Central memory CD8-positive, alpha-beta T cell (primary cell): ENCODE results near the gene AZIN2.
A peak's percentile ranks its signal among the peaks of the same experiment; 100 is the strongest.

Experiments
- ATAC-seq: fragments of 150-1000 bp; cut with Tn5 transposase; replicated peaks from 2 replicates; pipeline ENCODE4 v1.10.0; 2022; ENCODE audit warnings: mild to moderate bottlenecking, moderate FRiP score, moderate number of reproducible peaks; ENCODE audit not compliant: poor library complexity, severe bottlenecking; ENCODE audit errors: extremely low read depth
- DNase-seq, 2 donors: peaks; one replicate each; pipeline ENCODE4 v3.0.0; 2021; ENCODE audit warnings: low spot score in 2 of 2
- H3K27ac Mint-ChIP-seq: one replicate; pipeline ENCODE4 v1.8.0; 2022; ENCODE audit warnings: low read depth, mild to moderate bottlenecking, moderate library complexity, mixed read lengths
- H3K27me3 Mint-ChIP-seq: one replicate; pipeline ENCODE4 v1.8.0; 2022; ENCODE audit warnings: mixed read lengths
- H3K36me3 Mint-ChIP-seq: one replicate; pipeline ENCODE4 v1.8.0; 2022; ENCODE audit warnings: mild to moderate bottlenecking, moderate library complexity, mixed read lengths; ENCODE audit not compliant: insufficient read depth
- H3K4me1 Mint-ChIP-seq: one replicate; pipeline ENCODE4 v1.8.0; 2022; ENCODE audit warnings: mixed read lengths
- H3K4me3 Mint-ChIP-seq: one replicate; pipeline ENCODE4 v1.8.0; 2022; ENCODE audit warnings: mild to moderate bottlenecking, moderate library complexity, mixed read lengths
- H3K9me3 Mint-ChIP-seq: one replicate; pipeline ENCODE4 v1.8.0; 2022; ENCODE audit warnings: mixed read lengths

Gene AZIN2

GRCh38 chr1:33080885-33081553 lies at the start of gene AZIN2:
TSS of gene AZIN2 (plus strand) at chr1:33081153. CDS start at chr1:33082250, 1,097 bp downstream.
- H3K9me3 Mint-ChIP-seq: no peaks in the 10 kb centered on the region
- H3K36me3 Mint-ChIP-seq: peaks cover 11% of the 10 kb centered on the region
- no peaks in the 10 kb centered on the region for H3K27me3 Mint-ChIP-seq
- peak; percentile 100 for ATAC-seq
- peak within 1 kb of the TSS; percentile 65 for H3K4me3 Mint-ChIP-seq
- DNase-seq: peak; percentile 94 to 97
- H3K27ac Mint-ChIP-seq: peak within 1 kb of the TSS; percentile 39
- peaks cover 33% of the 10 kb centered on the region for H3K4me1 Mint-ChIP-seq

- H3K27ac Mint-ChIP-seq: no peak overlapping the region
- no peak for DNase-seq
- peaks cover 7% of the 10 kb centered on the region for H3K36me3 Mint-ChIP-seq
- peaks cover 58% of the 10 kb centered on the region for H3K4me1 Mint-ChIP-seq
- H3K27me3 Mint-ChIP-seq: no peaks in the 10 kb centered on the region
- no peaks in the 10 kb centered on the region for H3K9me3 Mint-ChIP-seq
- no peak for ATAC-seq
- H3K4me3 Mint-ChIP-seq: no peak overlapping the region
These were observed 49.4 kb upstream of the AZIN2 start for GRCh38 chr1:33031506-33031905.

DNA sequence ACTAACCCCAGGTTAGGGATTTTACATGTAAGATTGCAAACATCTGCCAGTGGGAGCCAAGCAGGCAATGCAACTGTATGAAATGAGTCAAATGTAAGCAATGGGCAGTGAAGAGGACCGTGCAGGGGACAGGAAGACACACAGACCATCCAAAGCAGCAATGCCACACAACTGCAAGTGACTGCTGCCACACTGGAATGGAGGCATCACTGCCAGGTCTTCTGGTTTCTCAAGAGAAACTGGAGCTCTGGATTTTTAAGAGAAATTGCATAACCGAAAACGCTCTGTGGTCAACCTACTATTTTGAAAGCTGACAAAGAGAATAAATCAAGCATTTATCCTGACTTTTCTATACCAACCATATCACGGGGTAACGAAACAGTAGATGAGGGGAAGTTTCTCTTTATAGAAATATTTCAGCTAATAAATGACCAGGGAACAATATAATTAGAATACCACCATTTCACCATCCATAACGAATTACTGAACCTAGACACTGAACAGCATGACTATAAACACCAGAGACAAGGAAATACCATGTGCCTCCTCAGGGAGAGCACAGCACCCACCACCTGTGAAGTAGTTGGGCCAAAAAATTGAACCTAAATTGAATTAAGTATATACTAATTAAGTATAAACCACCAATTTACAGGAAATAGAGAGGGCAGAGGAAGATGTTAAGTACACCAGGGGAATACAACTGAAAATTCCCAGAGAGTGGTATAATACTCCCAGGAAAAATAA lies 48.7 kb upstream of the AZIN2 start:
- Mint-ChIP-seq H3K36me3 (peaks cover 9% of the 10 kb centered on the region), H3K4me3 (no peak overlapping the region), H3K27ac (no peak overlapping the region), H3K27me3 (no peaks in the 10 kb centered on the region), H3K9me3 (no peaks in the 10 kb centered on the region), H3K4me1 (peaks cover 65% of the 10 kb centered on the region)
- DNase-seq (no peak), ATAC-seq (no peak)

DNA sequence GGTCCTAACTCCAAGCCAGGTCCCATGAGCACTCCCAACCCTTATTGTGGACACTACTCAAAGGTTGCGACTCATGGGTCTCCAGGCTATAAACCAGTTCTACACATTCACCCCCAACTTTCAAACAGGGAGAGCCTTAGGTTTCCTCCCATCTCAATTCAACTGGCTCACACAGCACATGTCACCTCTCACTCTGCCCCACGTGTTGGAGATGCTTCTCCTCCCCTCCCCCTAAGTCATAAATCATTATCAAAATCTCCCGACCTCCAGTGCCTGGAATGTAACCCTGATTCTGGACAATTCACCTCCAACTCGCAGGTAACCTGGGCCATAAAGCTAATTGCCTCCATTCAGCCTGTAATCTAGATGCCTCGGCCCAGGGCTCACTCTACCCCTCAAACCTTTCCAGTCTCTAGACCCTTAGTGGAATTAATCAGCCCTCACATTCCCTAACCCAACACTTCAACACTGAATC lies 44.9 kb upstream of the AZIN2 start:
- peaks cover 8% of the 10 kb centered on the region for H3K36me3 Mint-ChIP-seq
- DNase-seq: no peak
- ATAC-seq: no peak
- peaks cover 49% of the 10 kb centered on the region for H3K4me1 Mint-ChIP-seq
- no peaks in the 10 kb centered on the region for H3K9me3 Mint-ChIP-seq
- H3K27me3 Mint-ChIP-seq: no peaks in the 10 kb centered on the region
- H3K27ac Mint-ChIP-seq: peak overlapping the region; percentile 70
- peak overlapping the region; percentile 89 for H3K4me3 Mint-ChIP-seq

DNA sequence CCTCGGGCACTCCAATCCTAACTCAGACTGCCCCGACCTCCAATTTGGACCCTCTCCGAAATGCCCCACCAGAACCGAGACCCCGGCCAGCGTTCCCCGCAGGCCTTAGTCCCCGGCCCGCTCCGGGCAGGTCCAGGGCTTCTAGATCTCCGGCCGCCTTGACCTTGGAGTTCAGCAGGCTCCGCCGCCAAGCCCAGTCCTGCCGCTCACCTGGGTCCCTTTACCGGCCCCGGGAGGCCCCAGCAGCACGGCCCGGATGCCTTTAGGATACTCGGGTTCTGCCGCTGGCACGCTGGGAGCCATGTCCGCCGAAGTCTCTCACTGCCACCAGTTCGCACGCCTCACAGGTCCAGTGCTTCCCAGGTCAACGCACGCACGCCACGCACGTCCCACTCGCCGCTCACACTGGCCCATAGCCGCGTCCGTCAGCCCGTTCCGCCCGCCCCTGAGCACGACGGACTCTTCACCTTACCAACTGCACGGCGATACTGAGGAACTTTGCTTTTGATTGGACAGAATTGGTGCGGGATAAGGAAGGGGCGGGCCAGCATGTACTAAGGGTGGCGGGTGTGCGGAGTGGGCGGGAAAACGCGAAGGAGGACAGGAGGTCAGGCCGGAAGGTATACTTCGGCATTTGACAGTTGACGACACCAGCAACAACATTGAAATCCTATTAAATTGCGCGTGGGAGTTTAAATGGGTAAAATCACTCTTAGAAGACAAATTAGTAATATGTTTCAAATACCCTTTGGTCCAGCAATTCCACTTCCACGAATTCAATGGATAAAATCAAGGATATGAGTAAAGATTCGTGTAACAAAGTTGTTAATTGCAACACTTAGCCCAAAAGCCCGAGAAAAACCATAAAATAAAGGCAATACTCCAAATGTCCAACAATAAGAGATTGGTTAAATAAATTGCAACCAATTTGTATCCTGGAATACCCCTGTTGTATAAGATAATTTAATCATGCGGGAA lies 44.1 kb upstream of the AZIN2 start, which contains the start of gene AK2:
Gene AK2, minus strand, starts transcription at position 358 of the 978 bp plus-strand sequence. Its CDS starts 55 bp downstream, at position 303.
- peak within 1 kb of the TSS; percentile 89 for H3K4me3 Mint-ChIP-seq
- ATAC-seq (peak; percentile 100), DNase-seq (peak; percentile 71 to 76)
- peak within 1 kb of the TSS; percentile 70 for H3K27ac Mint-ChIP-seq
- no peaks in the 10 kb centered on the region for H3K9me3 Mint-ChIP-seq
- H3K27me3 Mint-ChIP-seq: no peaks in the 10 kb centered on the region
- H3K36me3 Mint-ChIP-seq: peaks cover 8% of the 10 kb centered on the region
- peaks cover 42% of the 10 kb centered on the region for H3K4me1 Mint-ChIP-seq

- Mint-ChIP-seq H3K27me3 (no peaks in the 10 kb centered on the region), H3K4me1 (peaks cover 29% of the 10 kb centered on the region), H3K9me3 (no peaks in the 10 kb centered on the region), H3K36me3 (peaks cover 8% of the 10 kb centered on the region), H3K27ac (no peak overlapping the region), H3K4me3 (no peak overlapping the region)
- no peak for ATAC-seq
- DNase-seq: no peak
These were observed 41.1 kb upstream of the AZIN2 start for GRCh38 chr1:33039840-33040239.

GRCh38 chr1:33041026-33041425 lies 39.9 kb upstream of the AZIN2 start:
- Mint-ChIP-seq H3K27me3 (no peaks in the 10 kb centered on the region), H3K36me3 (peaks cover 7% of the 10 kb centered on the region), H3K27ac (no peak overlapping the region), H3K9me3 (no peaks in the 10 kb centered on the region), H3K4me3 (no peak overlapping the region), H3K4me1 (peaks cover 29% of the 10 kb centered on the region)
- no peak for ATAC-seq
- no peak for DNase-seq

DNA sequence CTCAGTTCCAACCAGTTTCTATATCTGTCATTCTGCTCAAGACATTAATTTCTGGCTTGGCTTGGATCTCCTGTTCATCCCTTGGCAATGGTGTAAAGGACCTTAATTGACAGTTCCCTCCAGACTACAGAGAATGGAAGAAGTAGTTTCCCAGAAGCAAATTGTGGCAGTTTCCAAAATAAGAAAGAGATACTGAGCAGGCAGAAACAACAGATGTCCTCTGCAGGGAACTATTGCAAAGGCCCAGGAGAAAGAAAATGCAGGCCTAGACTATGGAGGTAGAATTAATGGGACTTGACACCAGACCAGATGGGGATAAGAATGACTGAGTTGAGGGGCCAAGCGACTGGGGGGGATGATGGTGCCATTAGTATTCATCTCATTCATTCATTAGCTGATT lies 38.1 kb upstream of the AZIN2 start:
- Mint-ChIP-seq H3K4me1 (peaks cover 20% of the 10 kb centered on the region), H3K4me3 (no peak overlapping the region), H3K27me3 (no peaks in the 10 kb centered on the region), H3K27ac (no peak overlapping the region), H3K36me3 (peaks cover 2% of the 10 kb centered on the region), H3K9me3 (no peaks in the 10 kb centered on the region)
- DNase-seq (no peak), ATAC-seq (no peak)

DNA sequence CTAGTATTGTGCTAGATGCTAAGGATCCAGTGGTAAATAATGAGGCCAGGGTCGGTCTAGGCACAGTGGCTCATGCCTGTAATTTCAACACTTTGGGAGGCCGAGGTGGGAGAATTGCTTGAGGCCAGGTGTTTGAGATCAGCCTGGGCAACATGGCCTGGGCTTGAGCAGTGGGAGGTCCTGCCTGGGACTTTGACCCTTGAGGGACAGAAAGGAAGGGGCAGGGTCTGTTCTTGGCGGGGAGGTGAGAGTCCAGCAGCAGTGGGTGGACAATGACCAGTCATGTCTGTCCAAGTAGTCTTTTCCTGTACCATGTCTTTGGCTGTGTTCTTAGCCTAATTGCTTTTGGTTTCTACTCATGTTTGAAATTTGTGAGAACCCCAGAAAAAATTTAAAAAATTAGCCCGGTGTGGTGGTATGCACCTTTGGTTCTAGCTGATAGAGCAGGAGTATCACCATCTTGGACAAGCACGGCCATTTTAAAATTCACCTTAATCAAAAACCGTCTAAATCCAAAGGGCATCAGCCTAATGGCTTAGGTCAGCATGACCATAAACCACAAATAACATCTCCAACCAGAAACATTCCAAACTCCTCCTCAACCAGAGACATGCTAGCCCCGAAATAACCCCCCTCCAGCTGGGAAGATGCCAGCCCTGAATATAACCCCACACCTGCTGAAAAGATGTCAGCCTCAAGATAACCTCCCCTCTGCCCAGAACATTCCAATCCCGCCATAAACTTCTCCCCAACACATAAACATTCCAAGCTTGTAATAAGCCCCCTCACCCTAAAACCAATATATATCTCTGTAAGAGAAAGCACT lies 37.5 kb upstream of the AZIN2 start:
- Mint-ChIP-seq H3K4me3 (no peak overlapping the region), H3K9me3 (no peaks in the 10 kb centered on the region), H3K27me3 (no peaks in the 10 kb centered on the region), H3K27ac (no peak overlapping the region), H3K36me3 (peaks cover under 1% of the 10 kb centered on the region), H3K4me1 (peaks cover 20% of the 10 kb centered on the region)
- ATAC-seq (no peak), DNase-seq (no peak)

DNA sequence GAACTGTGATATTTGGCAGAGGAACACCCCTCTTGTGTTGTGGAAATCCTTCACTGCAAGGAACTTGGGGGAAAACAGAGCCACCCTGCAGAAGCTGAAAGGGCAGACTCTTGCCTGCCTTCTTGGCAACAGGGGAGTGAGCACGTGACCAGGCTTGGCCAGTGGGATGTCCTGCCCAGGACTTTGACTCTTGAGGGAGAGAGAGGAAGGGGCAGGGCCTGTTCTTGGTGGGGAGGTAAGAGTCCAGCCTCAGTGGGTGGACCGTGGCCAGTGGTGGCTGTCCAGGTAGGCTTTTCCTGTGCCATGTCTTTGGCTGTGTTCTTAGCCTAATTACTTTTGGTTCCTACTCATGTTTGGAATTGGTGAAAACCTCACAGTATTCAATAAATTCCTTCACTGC lies 35.7 kb upstream of the AZIN2 start:
- peaks cover 20% of the 10 kb centered on the region for H3K4me1 Mint-ChIP-seq
- no peak overlapping the region for H3K4me3 Mint-ChIP-seq
- no peaks in the 10 kb centered on the region for H3K9me3 Mint-ChIP-seq
- ATAC-seq: no peak
- no peaks in the 10 kb centered on the region for H3K36me3 Mint-ChIP-seq
- no peak for DNase-seq
- H3K27ac Mint-ChIP-seq: peak overlapping the region; percentile 82
- no peaks in the 10 kb centered on the region for H3K27me3 Mint-ChIP-seq

- ATAC-seq (peak; percentile 93), DNase-seq (peak in 1 of 2 donors; percentile 42)
- no peaks in the 10 kb centered on the region for H3K36me3 Mint-ChIP-seq
- peaks cover 20% of the 10 kb centered on the region for H3K4me1 Mint-ChIP-seq
- peak overlapping the region; percentile 82 for H3K27ac Mint-ChIP-seq
- no peak overlapping the region for H3K4me3 Mint-ChIP-seq
- no peaks in the 10 kb centered on the region for H3K9me3 Mint-ChIP-seq
- no peaks in the 10 kb centered on the region for H3K27me3 Mint-ChIP-seq
These were observed 35.1 kb upstream of the AZIN2 start for GRCh38 chr1:33045814-33046213.
